KBM-7 (cell line): ENCODE results near the gene FAM83F.

Experiments used
- DNase-seq: peaks from one replicate; pipeline ENCODE4 v3.0.0-alpha.2; 2015
- in situ Hi-C: fragments of 300-500 bp; cut with MboI; formaldehyde crosslinking; loops from 2 replicates; pipeline ENCODE4 v1.14.3; 2020; ENCODE audit warnings: low sequenced_read_pairs, low pct_unique_long_range_greater_than_20kb, mixed read lengths

The FAM83F gene

GRCh38 chr22:40027191-40028097 is 32.7 kb downstream of the FAM83F start:
- in situ Hi-C loops, result loop anchor here (10.0 kb wide), 1 partner anchor 483 kb away; no protein-coding TSS in a partner anchor
- DNase-seq, result no peak

GRCh38 chr22:40028098-40028425 is 33.3 kb downstream of the FAM83F start:
- DNase-seq, result no peak
- in situ Hi-C loops, result loop anchor here (10.0 kb wide), 1 partner anchor 483 kb away; no protein-coding TSS in a partner anchor

DNA sequence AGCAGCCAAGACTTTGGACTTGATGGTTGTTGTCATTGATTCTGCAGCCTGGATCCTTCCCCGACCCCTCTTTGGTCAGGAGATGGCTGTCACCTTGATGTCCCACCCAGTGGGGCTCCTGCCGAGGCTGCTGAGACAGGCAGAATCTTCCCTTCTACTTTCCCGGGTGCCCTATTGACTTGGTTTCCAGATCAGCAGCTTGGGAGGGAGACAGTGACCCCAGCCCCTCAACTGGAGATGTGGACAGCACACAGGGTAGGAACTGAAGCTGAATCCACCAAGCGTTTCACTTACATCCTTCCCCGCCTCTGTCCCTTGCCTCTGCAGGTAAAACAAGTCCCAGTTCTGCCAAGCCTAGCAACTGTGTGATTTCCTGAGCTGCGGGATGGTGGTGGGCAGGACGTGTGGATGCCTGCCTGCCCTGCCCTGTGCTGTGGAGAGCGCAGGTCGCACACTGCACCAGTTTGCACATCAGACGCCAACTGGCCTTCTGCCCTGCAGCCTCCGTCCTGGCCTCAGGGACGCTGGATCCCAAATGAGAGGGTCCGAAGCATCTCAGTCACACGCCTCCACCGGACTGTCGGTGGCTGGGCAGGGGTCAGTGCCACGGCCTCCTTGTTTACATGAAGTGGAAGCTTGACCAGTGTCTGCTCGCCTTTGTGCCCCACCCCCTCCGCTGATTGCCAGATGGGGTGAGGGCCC is 34.6 kb downstream of the FAM83F start:
- in situ Hi-C loops, result loop anchor here (10.0 kb wide), 1 partner anchor 485 kb away; no protein-coding TSS in a partner anchor
- no peak for DNase-seq

DNA sequence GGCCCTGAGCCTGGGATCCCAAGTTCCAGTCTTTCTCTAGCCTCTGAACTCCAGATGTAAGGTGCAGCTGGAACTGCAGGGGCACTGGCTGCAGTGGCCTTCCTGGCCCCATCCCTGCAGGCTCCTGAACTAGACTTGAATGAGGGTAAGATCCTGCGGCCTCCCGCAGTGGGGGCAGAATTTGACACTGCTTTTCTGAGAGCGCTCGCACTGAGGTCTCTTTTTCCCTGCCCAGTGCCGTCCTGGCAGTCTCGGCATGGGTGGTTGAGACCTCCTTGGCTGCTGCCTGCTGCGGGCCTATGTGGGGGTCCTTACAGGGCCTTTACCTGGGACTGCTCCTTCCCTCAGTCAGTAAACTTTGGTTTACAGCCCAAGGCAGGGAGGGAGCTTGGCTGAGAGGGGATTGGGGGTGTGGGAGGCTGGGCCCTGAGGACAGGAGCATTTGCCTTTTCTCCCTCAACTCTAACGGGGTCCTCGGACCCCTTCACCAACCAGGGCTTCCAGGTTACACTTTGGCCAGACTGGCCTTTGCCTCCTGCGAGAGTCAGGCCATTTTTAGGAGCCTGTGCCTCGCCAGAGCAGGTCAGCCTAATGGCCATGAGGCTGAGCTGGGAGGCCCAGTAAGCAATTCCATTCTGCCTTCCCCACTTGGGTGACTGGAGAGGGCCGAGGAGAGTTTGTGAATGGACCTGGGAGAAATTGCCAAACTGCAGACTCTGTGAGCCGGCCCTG is 35.4 kb downstream of the FAM83F start:
- no peak for DNase-seq
- in situ Hi-C loops, result no loop called here

- in situ Hi-C loops, result no loop called here
- DNase-seq, result no peak
Observed at GRCh38 chr22:40030758-40031095, 36.0 kb downstream of the FAM83F start.

DNA sequence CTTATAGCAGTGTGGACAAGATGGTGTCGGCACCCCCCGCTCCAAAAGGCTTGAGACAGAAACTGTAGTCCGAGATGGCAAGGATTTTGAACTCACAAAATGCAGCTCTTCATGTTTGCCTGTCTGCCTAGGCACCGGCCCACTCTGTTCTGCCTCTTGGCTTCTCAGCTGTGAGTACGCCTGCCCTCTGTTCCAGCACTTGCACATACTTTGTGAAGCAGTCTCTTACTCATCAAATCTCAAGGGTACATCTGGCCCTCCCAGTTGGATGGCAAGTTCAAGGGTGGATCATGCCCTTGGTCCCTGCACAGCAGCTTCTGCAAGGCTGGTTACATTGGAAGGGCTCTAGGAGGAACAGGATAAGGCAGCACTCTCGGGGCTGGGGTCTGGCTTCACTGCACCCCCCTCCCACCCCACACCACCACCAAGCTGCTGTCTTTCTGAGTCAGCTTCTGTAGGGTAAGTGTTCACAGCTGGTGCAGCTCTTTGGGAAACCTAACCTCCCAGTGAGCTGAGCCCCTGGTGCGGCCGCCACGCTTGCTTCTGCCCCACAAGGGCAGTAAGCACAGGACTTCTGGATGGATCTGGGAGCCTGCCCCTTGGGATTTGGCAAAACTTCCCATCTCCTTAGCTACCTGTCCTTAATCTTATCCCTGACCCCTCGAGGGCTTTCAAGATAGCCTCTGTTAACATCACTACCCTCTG is 37.2 kb downstream of the FAM83F start:
- in situ Hi-C loops, result no loop called here
- no peak for DNase-seq

- no peak for DNase-seq
- in situ Hi-C loops, result no loop called here
Observed at GRCh38 chr22:40033586-40034380, 39.0 kb downstream of the FAM83F start.

GRCh38 chr22:40035351-40035750 is 40.6 kb downstream of the FAM83F start:
- in situ Hi-C loops, result no loop called here

DNA sequence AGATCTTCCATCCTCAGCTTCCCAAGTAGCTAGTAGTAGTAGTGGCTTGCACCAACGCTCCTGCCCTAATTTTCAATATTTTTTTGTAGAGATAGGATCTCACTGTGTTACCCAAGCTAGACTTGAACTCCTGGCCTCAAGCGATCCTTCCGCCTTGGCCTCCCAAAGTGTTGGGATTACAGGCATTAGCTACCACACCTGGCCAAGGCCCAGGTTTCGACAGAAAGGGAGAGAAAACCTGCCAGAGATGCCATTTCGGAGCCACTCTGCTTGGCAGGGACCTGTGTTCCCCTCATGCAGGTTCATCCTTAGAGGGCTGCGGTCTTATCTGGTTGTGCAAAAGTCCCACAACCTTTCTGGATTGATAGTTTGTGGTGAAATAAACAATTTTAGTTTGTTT is 41.4 kb downstream of the FAM83F start:
- in situ Hi-C loops, result no loop called here
- DNase-seq, result no peak

More at GRCh38 chr22:40035351-40035750, 40.6 kb downstream of the FAM83F start:
- DNase-seq, result no peak

GRCh38 chr22:40036591-40037225 is 42.0 kb downstream of the FAM83F start:
- in situ Hi-C loops, result no loop called here
- DNase-seq, result peak; percentile 73

GRCh38 chr22:40037320-40037719 is 42.6 kb downstream of the FAM83F start:
- in situ Hi-C loops, result no loop called here
- no peak for DNase-seq

- in situ Hi-C loops, result no loop called here
Observed at GRCh38 chr22:40039482-40040115, 44.8 kb downstream of the FAM83F start.

DNA sequence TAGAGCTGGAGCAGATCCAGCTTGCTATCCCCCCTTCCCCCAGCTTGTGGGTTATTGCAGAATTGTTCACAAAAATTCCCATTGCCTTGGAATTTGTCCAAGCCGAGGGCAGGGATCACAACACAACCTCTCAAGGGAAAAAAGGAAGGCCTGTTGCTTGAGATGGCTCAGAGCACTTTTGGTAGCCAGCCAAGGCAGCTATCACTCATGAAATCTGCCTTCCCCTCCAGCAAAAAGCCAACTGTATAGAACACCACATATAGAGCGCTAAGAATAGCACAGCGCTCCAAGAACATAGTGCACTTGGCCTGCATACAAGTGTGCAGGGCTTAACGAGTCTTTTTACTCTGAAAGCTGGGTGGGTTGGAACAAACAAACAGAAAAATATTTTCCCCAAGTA is 46.2 kb downstream of the FAM83F start:
- in situ Hi-C loops, result no loop called here
- peak; percentile 88 for DNase-seq

More at GRCh38 chr22:40039482-40040115, 44.8 kb downstream of the FAM83F start:
- no peak for DNase-seq

GRCh38 chr22:40041366-40042137 is 46.8 kb downstream of the FAM83F start:
- in situ Hi-C loops, result no loop called here
- no peak for DNase-seq

DNA sequence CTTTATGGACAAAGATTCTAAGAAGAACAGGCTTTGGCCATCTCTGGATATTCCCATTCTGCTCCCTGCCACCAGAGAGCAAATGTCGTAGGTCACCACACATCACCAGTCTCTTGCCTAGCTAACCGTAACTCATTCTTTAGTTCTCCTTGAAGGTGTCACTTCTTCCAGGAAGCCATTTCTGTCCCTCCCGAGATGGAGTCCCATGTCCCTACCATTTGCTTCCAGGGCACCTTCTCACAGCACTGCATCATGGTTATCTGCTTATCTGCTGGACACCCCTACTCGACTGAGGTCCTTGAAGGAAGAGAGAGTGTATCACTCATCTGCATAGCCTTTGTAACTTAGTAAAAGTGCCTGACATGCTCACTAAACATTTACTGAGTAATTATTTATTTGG is 47.6 kb downstream of the FAM83F start:
- no peak for DNase-seq
- in situ Hi-C loops, result no loop called here

DNA sequence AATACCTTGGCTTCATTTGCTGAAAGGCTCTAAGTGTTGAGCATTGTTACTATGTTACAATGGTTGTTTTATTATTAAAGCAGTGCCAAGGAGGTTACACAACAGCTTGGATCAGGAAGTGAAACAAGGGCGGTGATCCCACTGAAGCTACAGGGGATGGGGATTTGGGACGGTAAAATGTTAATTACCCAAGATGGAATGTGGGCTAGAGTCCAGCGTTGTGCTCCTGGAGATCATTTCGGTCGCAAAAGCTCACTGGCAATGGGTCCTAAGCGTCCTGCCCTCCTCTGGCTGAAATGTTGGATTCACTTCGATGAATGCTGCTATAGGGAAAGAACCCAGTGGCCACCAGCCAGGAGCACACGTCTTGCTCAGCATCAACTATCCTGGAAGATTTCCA is 48.3 kb downstream of the FAM83F start:
- DNase-seq, result no peak
- in situ Hi-C loops, result no loop called here

DNA sequence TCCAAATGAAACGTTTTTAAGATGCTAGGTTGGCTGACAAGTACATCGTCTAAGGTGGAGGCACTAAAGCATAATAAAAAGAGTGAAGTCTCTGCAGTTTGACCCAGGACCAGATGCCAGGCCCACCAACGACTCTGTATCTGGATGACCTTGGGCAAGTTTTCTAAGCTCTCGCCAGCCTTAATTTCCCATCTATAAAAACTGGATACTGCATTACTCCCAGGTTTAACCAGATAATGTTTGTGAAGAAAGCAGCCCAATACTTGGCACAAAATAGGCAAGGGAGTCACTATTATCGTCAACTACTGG is 49.0 kb downstream of the FAM83F start:
- no peak for DNase-seq
- in situ Hi-C loops, result no loop called here
